HG02840 (cell line): ENCODE measurements around the gene PHF14.

Experiments
- ATAC-seq: cut with Tn5 transposase; IDR thresholded peaks from one replicate; pipeline ENCODE4 v1.9.1; 2021; ENCODE audit warnings: mild to moderate bottlenecking, moderate library complexity, moderate number of reproducible peaks; ENCODE audit not compliant: unreplicated experiment, low FRiP score

PHF14 gene

DNA sequence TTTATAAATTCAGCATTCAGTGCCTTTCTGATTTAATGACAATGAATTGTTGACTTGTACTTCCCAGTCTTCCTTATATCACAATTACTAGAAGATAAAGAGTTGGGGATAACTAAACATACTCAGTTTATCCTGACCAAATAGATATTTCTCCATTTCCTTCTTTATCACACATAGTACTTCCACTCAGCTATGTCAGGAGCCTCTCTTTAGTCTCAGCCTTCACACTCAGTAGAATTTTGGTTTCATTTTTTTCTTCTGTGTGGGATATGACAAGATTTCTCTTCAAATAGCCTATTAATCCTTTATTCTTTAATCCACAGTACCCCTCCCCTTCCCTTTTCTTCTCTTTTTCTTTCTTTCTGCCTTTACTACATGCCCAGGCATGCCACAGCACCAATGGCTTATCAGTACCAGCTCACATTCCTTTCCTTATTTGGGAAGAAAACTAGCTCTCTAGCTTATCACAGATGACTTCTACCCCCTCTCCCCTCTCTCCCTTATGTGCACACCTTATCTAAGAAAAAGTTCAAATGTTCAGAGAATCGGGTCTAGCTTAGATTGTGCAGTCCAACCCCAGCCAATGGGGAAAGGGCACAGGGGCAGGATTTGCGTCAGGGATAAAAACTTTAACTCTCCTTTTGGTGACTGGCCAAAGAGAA is 109.0 kb downstream of the PHF14 start:
- ATAC-seq, result no peak

DNA sequence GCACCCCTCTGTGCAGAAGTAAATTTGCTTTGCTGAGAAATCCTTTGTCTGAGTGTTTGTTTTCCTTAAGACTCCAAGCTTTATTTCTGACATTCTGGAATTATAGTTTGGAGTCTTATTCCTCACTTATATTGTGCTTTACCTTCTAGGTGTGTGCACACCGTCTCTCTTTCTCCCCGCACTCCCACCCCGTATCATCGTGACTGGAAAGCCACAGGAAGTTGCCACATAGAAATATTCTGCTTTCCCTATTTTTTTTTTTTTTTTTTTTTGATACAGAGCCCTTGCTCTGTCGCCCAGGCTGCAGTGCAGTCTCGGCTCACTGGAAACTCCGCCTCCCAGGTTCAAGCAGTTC is 109.5 kb downstream of the PHF14 start:
- no peak for ATAC-seq

DNA sequence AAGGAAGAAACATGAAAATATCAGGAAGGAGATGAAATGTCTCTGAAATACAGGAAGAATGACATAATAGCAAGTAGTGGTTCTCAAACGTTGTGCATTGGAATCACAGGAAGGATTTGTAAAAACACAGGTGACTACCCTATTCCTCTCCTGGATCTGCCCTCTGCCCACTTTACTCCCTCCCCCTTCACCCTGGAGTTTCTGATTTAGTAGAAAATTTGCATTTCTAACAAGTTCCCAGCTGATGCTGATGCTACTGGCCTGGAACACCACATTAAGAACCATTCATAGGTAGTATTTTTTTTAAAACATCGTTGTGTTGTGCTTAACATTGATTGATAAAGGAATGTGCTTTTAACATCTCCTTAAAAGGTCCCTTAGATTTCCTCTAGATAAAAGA is 130.9 kb downstream of the PHF14 start:
- no peak for ATAC-seq

DNA sequence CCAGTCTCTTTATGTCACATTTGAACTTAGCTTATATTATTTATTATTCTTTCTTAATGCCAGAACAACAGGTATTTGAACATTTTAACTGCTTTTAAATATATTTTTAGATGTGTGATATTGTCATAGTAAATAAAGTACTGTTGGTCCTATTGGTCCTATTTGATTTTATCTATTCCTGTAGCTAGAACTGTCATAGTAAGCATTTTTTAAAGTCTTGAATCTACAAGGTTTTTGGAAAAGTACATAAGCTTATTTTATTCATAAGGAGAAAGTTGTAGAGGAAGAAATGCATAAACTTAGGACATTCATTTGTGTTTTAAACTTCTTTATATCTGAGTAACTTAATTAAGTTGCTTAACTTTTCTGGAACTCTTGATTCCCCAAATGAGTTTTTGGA is 136.0 kb downstream of the PHF14 start:
- no peak for ATAC-seq

DNA sequence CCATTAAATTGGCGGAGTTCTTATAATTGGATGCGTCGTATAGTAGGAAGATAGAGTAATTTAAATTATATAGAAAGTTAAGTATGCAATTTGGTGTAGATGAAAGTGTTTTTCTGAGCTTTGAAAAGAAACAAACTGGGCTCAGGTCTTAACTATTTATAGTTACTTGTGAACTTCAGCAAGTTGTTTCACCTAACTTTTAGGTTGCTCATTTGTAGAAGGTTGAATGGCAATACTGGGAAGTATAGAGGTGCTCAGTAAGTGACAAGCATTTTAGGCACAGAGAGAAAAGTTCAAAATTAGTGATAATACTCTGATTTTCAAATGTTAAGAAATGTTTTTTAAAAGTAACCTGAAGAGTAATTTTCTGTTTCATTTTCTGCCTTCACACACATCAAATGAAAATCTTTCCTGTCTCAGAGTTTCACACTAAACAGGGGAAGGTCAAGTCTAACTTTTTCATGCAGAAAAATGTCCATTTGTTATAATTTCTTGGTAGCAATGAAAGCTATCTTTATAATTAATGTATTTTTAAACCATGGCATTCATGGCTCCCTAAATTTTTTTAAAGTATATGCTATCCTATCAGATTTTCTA is 146.5 kb downstream of the PHF14 start:
- ATAC-seq, result peak; percentile 45

DNA sequence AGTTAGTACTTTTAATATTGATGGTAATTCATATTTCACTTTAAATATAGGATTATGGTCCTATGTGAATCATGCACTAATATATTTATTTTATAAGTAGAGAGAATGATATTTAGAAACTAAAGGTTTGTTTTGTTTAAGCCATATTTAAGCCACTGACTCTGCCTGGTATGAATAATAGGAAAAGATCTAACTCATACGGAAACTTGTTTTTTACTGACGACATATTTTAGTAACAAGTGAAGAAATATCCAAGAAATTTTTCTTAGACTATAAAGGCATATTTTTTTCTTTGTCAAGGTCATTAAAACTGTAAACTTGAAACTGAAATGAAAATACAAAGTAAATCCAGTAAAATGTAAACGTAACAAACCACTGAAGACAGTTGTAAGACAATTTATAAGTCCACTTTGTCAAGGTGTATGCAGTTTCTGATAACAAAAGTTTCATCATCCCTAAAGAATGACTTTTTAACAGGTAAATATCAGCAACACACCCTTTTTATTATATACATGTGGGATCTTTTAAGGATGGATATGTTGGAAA is 147.1 kb downstream of the PHF14 start:
- peak; percentile 34 for ATAC-seq

DNA sequence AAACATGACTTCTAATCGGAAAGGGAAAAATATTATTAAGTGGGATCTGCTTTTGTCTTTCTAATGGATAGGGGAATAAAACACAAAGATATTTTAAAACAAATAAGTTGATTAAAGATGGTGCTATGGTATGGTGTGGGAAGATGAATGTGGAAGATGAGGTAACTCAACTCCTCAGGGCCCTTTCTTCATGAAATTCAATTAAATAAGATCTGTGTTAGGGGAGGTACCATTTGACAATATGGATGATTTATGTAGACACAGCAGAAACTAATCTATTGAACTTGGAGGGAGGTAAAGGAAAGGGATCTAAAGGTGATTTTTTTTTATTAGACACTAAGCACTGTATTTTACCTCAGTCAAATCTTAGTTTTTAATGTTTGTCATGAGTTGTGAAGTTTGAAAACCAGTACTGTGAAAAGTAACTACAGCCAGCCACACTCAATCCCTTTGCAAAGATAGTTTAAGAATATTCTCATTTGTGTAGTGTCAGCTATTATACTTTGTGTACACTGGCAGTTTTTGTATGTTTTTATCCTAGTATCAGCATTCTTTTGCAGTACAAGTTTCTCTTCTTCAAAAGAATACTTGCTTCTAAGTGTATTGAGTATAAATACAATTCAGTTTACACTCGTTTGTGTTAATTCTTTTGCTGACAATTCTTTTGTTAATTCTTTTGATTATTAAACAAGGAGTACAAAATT is 151.3 kb downstream of the PHF14 start:
- no peak for ATAC-seq

DNA sequence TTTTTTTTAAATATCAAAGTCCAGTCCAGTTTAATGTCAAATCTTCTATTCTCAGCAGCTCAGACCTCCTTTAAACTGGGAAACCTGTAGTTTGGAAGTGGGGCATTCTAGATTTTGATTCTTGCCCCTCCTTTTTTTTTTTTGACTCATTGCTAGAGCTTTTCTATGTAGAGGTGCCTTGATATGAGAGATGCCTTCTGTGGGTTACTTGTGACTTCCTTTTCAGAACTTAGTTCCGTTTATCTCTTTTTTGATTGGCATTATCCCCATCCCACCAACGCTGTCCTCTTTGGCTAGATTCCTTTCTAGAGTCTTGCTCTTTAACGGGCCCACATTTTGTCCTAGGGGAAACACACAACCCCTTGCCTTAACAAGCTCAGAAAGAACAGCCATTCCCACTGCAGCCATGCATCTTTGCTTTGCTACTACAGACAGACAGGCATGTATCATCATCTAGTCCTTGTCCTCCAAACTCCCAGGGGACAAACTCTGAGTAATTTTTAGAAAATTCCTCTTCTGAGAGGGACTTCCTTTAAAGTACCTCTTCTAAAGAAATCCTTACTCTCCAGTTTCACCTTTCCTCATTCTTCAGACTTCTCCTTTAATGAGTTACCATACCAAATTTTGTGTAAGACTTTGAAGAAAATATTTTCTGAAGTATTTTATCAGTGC is 153.6 kb downstream of the PHF14 start:
- ATAC-seq, result no peak

DNA sequence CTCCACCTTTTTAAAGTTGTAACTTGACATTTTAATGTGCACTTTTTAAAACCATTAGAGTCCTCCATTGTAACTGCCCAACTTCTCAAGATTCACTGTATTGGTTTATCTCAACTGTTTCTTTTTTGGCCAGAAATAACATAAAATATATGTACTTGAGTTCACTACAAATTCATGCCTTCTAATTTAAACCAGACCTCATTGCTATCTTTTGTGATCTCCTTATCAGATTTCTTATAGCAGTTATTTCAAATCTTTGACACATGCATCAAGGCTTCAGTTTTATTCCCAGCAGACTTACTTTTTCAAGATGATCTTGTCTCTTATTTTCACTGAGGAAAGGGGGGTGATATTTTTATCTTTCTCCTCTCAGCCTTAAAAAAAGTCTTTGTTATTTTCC is 154.3 kb downstream of the PHF14 start:
- ATAC-seq, result no peak

DNA sequence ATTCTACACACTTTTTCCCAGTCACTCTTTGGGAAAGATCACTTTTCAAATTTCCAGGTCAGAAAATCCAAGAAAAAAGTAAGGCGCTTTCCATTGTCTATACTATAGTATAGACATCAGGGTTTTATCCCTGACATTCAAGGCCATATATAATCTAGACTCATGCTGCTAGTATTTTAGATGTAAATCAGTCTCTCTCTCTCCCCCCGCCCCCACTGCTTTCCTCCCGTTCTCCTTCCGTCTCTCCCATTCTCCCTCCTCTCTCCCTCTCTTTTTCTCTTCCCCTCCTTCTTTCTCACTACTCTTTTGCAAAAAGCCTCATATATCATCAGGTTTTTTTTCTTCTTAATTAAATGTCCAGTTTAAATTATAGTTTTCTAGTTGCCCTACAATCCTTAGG is 154.8 kb downstream of the PHF14 start:
- ATAC-seq, result no peak

DNA sequence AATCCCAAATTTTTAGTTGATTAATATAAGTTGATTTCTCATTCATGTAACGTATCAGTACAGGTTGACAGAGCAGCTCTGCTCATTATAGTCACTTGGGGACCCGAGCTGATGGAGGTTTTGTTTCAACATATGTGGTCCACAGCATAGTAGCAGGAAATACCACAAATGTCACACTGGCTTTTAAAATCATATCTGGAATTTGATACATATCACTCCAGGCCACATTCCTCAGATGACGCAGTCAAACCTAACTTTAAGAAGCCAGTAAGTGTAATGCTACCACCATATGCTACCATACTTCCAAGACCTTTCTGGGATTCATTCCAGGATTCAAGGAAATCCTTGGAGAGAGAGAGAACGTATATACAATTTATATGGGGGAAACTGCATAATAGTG is 156.3 kb downstream of the PHF14 start:
- no peak for ATAC-seq

DNA sequence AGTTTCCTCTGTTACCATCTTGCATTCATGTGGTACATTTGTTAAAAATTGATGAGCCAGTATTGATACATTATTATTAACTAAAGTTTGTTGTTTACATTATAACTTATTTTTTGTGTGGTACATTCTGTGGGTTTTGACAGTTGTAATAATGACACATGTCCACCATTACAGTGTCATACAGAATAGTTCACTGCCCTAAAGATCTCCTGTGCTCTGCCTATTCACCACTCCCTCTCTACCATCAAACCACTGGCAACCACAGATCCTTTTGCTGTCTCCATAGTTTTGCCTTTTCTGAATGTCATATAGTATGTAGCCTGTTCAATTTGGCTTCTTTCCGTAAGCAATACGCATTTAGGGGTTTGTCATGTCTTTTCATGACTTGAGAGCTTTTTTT is 156.9 kb downstream of the PHF14 start:
- ATAC-seq, result no peak

DNA sequence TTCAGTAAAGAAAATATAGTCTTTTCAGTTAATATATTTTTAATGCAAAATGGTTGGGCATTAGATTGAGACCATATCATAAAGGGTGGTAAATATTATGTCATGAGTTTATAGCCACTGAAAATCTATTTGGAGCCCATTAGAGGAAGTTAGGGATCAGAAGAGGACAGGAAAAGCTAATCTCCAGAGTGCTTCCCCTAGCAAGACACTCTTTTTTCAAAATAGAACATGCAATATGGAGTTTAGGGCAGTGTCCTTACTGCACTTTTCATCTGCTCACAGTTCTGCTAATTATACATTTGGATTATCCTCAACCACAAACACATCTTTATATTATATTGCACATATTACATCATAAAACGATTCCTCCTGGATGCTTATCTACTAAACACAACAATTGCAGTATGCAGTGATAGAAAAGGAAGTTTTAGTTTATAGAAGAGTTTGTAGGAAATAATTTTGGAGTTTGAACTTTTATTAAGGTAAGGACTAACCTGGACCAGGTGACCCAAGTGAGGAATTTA is 159.8 kb downstream of the PHF14 start:
- ATAC-seq, result no peak

DNA sequence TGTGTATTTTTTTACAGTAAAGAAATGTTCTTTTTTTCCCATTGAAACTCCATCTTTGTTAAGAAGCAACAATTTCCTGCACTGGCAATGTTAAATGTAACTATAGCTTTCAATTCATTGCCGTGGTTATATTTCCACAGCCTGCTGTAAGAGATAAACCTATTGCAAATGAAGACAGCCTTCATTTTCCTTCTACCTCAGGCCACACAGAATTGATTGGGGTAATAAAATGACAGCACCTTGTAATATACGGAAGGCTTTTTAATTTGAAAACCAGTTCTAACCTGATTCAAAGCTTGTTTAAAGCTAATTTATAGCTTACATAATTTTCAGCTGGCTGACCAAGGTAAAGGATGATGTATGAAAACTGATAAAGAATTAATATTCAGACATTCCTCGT is 161.9 kb downstream of the PHF14 start:
- ATAC-seq, result no peak

DNA sequence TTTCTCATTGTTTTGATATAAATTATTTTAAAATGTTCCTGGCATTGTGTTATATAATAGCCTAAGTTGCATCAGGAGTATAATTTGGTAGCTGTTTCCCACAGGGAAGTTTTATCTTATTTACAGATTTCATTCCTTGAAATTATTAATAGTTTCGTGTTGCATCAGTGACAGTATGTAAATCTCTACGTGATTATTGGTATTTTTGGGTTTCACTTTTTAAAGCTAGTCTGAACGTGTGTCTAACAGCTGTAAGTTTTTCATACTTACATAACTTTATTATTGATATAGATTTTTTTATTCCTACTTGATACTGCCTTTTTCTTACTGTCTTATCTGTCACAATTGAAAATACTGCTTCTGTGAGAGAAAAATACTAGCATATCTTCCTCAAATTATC is 167.9 kb downstream of the PHF14 start:
- ATAC-seq, result no peak

DNA sequence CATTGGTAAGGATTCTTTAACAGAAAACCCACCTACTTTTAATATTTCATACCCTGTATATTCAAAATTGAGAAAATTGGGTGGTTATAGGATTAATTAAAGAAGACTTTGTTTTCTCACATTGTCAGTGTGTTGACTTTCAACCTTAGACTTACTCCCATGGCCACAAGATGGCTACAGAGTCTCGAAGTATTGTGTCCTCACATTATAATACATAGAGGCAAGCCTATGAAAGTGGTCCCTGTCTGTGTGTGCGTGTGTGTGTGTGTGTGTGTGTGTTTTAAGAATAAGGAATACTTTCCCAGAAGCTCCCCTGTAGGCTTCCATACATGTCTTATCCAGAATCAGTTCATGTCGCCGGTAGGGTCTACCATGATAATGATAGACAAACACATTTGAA is 180.0 kb downstream of the PHF14 start:
- ATAC-seq, result no peak

DNA sequence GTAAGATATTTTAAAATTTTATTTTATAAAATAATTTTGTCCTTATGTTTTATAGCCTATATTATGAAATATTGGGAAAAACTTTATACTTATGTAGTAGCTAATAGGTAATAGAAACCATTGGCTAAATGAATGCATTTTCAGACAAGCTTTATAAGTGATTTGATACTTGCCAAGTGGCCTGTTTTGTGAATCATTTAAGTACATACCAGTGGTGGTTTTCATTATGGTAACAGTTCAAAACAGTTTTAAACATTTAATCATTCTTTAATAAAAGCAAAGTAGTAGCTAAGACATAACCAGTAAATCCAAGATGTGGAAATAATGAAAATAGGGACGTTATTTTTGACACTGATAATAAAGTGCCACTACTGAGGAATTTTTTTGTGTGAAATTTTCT is 182.2 kb downstream of the PHF14 start:
- no peak for ATAC-seq

DNA sequence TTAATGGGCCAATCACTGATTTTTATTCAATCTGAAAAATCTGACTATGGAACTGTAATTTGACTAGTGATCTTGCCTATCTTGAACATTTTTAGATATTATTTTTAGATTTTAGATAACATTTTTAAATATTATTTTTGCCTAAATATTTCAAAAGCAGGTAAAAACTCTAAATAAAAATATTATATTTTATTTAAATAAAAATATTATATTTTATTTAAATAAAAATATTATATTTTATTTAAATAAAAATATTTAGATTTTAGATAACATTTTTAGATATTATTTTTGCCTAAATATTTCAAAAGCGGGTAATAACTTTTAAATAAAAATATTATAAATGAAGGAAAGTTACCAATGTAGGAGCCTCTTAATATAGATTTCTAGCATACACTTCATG is 187.8 kb downstream of the PHF14 start:
- no peak for ATAC-seq

DNA sequence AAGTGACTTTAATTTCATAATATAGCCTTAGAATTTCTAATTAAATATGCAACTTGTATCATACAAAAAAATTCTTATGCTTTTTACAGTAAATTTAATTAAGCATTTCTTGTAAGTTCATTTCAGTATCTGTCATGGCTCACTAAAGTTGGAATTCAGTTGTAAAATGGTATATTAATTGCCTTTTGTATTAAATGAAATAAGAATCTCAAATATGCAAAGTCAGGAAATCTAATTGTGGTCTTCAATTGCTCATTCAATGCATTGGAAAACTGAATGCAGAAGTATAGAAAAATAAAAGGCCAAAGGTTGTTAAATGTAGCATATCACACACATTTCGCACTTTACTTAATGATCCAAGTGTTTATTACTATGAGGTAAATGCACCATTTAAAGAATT is 189.5 kb downstream of the PHF14 start:
- no peak for ATAC-seq

DNA sequence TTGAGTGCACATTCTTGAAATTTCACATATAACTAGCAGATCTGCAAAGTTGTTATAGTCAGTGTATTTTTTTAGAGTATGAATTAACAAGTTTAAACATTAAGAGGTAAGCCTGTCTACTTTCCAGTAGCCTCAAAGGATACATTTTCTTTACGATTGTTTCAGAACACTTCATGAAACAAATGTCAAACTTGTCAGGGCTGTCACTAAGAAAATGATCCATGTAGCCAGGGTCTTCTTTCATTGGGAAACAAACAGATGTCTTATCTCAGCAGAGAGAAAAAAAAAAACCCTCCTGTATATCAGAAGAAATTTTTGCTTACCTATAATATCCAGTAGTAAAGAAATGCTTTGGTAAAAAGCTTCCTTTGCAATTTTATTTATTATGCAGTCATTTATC is 192.4 kb downstream of the PHF14 start:
- no peak for ATAC-seq

DNA sequence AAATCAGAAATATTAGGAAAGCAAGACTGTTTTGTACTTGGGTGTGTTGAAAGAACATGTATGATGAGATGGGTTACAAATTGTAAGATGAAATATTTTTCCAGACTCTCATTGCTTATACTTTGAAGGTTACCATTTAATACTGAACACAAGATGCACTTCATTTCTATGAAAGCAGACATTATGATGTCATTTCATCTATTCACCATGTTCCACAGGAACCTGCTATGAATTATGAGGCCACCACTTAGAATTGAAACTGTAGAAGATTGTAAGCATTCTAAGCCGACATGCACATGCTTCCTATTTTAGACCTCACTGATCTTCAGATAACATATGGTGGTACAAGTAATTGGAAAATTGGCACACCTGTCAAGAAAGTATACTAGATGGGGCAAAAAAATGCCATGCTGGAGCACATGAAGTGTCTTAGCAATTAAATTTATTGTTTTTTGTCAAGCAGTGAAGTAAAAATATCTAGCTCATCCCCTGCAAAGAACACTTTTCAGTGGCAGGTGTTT is 195.0 kb downstream of the PHF14 start:
- no peak for ATAC-seq
